Mesendoderm (in vitro differentiated cells): ENCODE measurements around the gene SLC39A5.
"Not testable (repeated sequence)": the region's sequence is repeated elsewhere in the genome, so short reads cannot be mapped to it uniquely, and the experiment has no call there.

Experiments used
- DNase-seq: peaks from one replicate; pipeline ENCODE4 v3.0.0; 2013
- H2AK5ac ChIP-seq: 2 replicates; pipeline ENCODE4 v1.6.1; 2013; ENCODE audit warnings: low read length, inconsistent platforms
- H2BK120ac ChIP-seq: 2 replicates; pipeline ENCODE4 v1.6.1; 2013; ENCODE audit warnings: low read depth, mild to moderate bottlenecking, low read length, moderate library complexity, mixed read lengths
- H2BK15ac ChIP-seq: replicated peaks from 2 replicates; pipeline ENCODE4 v1.6.1; 2013; ENCODE audit warnings: low read depth, mild to moderate bottlenecking, moderate library complexity
- H2BK5ac ChIP-seq: 2 replicates; pipeline ENCODE4 v1.6.1; 2013; ENCODE audit warnings: low read length, inconsistent platforms
- H3K18ac ChIP-seq: 2 replicates; pipeline ENCODE4 v1.6.1; 2013; ENCODE audit warnings: mild to moderate bottlenecking, low read length, mixed read lengths
- H3K23ac ChIP-seq: one replicate; pipeline ENCODE4 v1.6.1; 2013; ENCODE audit warnings: low read length
- H3K27ac ChIP-seq: 2 replicates; pipeline ENCODE4 v1.5.1; 2013; ENCODE audit warnings: low read depth, mild to moderate bottlenecking, inconsistent platforms, low read length, moderate library complexity
- H3K27me3 ChIP-seq: 2 replicates; pipeline ENCODE4 v1.6.1; 2013; ENCODE audit warnings: low read length, control low read depth, mild to moderate bottlenecking, inconsistent platforms; ENCODE audit not compliant: insufficient read depth, poor library complexity
- H3K36me3 ChIP-seq: 2 replicates; pipeline ENCODE4 v1.6.1; 2013; ENCODE audit warnings: low read length, inconsistent platforms; ENCODE audit not compliant: control insufficient read depth, insufficient read depth
- H3K4ac ChIP-seq: one replicate; pipeline ENCODE4 v1.6.1; 2013; ENCODE audit warnings: low read depth, mild to moderate bottlenecking, low read length, moderate library complexity
- H3K4me1 ChIP-seq: 2 replicates; pipeline ENCODE4 v1.6.1; 2013; ENCODE audit warnings: low read depth, low read length, inconsistent platforms; ENCODE audit not compliant: control insufficient read depth
- H3K4me2 ChIP-seq: 2 replicates; pipeline ENCODE4 v1.6.1; 2013; ENCODE audit warnings: low read length
- H3K4me3 ChIP-seq: 2 replicates; pipeline ENCODE4 v1.5.1; 2013; ENCODE audit warnings: mild to moderate bottlenecking, low read length
- H3K56ac ChIP-seq: one replicate; pipeline ENCODE4 v1.6.1; 2013; ENCODE audit warnings: low read length
- H3K79me1 ChIP-seq: 2 replicates; pipeline ENCODE4 v1.6.1; 2013; ENCODE audit warnings: low read length, inconsistent platforms
- H3K79me2 ChIP-seq: 2 replicates; pipeline ENCODE4 v1.6.1; 2013; ENCODE audit warnings: mild to moderate bottlenecking, low read length; ENCODE audit not compliant: control insufficient read depth, insufficient read depth
- H3K9ac ChIP-seq: 2 replicates; pipeline ENCODE4 v1.6.1; 2013; ENCODE audit warnings: low read length, inconsistent platforms
- H4K5ac ChIP-seq: one replicate; pipeline ENCODE4 v1.6.1; 2013; ENCODE audit warnings: low read length
- H4K8ac ChIP-seq: one replicate; pipeline ENCODE4 v1.6.1; 2013; ENCODE audit warnings: low read depth, mild to moderate bottlenecking, control low read depth, low read length, moderate library complexity
- whole genome bisulfite sequencing: extraction: QIAGEN DNeasy Blood & Tissue Kit; methylation state at CpG from one replicate; pipeline ENCODE4 v1.1.7; 2013; ENCODE audit warnings: low lambda C conversion rate, missing lambda C conversion rate; ENCODE audit not compliant: insufficient coverage; ENCODE audit errors: extremely low coverage; 5-methylcytosine and 5-hydroxymethylcytosine counted together

SLC39A5 gene

GRCh38 chr12:56284263-56284662, 54.4 kb downstream of the SLC39A5 start:
- H3K23ac ChIP-seq, H2BK5ac ChIP-seq, H2AK5ac ChIP-seq, H3K18ac ChIP-seq, H3K79me2 ChIP-seq, H3K4me3 ChIP-seq, H3K79me1 ChIP-seq, H3K4me2 ChIP-seq, H2BK15ac ChIP-seq, H3K27me3 ChIP-seq, H3K4ac ChIP-seq, H3K27ac ChIP-seq, H2BK120ac ChIP-seq, H3K4me1 ChIP-seq, H3K56ac ChIP-seq, H4K8ac ChIP-seq, H4K5ac ChIP-seq, DNase-seq, H3K9ac ChIP-seq, H3K36me3 ChIP-seq: not testable (repeated sequence)
- WGBS, result no CpG with 5 or more reads among the region's 5 CpGs

DNA sequence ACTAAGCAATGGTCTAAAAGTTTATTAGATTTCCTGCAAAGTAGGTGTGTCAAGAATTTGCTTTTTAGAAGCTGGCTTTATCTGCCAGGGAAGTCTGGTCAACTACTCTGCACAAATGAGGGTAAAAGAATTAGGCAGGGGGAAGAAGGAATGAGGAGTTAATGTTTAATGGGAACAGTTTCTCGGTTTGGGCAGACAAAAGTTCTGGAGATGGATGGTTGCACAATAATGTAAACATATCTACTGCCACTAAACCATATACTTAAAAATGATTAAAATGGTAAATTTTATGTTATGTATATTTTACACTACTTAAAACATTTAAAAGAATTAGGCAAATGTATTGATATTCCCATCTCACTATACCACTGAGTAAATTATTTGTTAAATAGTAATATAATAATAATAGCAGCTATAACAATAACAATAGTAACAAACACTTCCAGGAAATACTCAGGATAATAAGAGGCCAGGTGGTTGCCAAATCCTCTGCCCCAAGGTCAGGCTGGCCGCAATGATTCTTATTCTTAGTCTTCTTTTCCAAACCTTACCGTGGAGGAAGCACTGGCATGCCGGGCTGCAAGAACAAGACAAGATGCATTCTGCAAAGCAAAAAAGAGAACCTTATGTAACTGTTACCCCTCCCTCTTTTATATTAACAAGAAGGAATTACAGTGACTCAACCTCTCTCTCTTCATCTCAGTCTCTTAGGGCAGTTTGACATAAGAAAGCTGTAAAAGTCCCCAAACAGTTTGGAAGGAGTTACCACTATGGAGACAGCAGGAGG, 56.4 kb downstream of the SLC39A5 start:
- peaks cover 2% of the 10 kb centered on the region for H3K79me2 ChIP-seq
- no peak overlapping the region for H2BK120ac ChIP-seq
- H3K27me3 ChIP-seq, result no peaks in the 10 kb centered on the region
- no CpG with 5 or more reads among the region's 4 CpGs for WGBS
- no peaks in the 10 kb centered on the region for H3K79me1 ChIP-seq
- H3K4me3 ChIP-seq, result no peak overlapping the region
- H2AK5ac ChIP-seq, result no peak overlapping the region
- H2BK5ac ChIP-seq, result no peak overlapping the region
- no peaks in the 10 kb centered on the region for H3K4me1 ChIP-seq
- H4K5ac ChIP-seq, result no peak overlapping the region
- H4K8ac ChIP-seq, result no peak overlapping the region
- no peak overlapping the region for H3K4ac ChIP-seq
- no peak overlapping the region for H3K18ac ChIP-seq
- no peak overlapping the region for H3K9ac ChIP-seq
- no peak overlapping the region for H3K56ac ChIP-seq
- H3K36me3 ChIP-seq, result peaks cover 7% of the 10 kb centered on the region
- H3K23ac ChIP-seq, result no peak overlapping the region
- no peak overlapping the region for H3K27ac ChIP-seq
- no peak overlapping the region for H3K4me2 ChIP-seq
- no peak for DNase-seq
- H2BK15ac ChIP-seq, result no peak overlapping the region
